Stimulated activated CD4-positive, alpha-beta T cell treated with anti-CD3 and anti-CD28 coated beads, Interleukin-4, amount 100 ng/mL, for 1 hour (primary cell): ENCODE data around the gene BHLHA9.
"Not testable (repeated sequence)": the region's sequence is repeated elsewhere in the genome, so short reads cannot be mapped to it uniquely, and the experiment has no call there.

ENCODE experiments used
- DNase-seq: peaks from one replicate; pipeline ENCODE4 v3.0.0-alpha.2; 2020

Gene BHLHA9

DNA sequence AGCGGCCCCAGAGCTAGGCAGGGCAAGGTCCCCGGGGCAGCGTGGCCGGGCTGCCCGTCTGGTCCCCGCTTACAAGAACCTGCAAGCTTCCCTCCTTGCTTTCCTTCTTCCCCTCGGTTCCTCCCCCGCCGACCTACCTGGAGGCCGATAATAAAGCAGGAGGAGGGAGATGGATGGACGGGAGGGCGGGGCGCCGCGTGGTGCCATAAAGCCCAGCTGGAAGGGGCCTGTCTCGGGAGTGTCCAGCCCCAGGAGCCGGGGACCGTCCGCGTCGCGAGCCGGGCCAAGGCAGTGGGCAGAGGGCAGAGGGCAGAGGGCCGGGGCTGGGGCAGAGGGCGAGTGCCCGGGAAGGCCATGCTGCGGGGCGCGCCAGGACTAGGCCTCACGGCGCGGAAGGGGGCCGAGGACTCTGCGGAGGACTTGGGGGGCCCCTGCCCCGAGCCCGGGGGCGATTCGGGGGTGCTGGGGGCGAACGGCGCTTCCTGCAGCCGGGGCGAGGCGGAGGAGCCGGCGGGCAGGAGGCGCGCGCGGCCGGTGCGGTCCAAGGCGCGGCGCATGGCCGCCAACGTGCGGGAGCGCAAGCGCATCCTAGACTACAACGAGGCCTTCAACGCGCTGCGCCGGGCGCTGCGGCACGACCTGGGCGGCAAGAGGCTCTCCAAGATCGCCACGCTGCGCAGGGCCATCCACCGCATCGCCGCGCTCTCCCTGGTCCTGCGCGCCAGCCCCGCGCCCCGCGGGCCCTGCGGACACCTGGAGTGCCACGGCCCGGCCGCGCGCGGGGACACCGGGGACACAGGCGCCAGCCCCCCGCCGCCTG, at the start of gene BHLHA9:
Gene BHLHA9 (plus strand): TSS at position 235 of the 820 bp plus-strand sequence. CDS start 120 bp downstream, at position 355.
- DNase-seq: no peak

DNA sequence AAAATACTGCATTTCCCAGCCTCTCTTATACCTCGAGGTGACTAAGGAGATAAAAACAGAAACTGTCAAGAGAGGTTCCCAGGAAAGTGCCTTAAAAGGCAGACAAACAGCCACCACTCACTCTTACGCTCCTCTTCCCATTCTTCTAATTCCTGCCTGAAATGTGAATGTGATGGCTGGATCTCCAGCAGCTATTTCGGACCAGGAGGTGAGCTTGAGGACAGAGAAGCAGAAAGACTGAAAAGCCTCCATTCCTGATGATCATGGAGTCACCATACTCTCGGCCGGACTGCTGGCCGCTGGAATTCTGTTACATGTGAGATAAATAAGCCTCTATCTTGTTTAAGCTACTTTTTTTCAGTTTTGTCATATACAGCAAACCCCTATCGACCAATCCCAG, 49.0 kb upstream of the BHLHA9 start:
- no peak for DNase-seq

DNA sequence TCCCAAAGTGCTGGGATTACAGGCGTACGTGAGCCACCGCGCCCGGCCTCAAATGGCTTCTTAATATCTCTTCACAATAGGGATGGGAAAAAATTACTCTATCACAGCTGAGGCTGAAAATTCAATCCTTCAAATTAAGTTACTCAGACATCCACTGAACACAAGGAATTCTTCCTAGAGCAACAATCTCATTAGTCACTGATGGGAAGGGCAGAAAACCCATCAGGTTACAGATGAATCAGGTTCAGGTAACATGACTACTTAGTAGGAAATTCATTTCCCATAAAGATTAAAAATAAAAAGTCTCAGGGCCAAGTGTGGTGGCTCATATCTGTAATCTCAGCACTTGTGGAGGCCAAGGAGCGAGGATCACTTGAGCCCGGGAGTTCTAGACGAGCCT, 47.9 kb upstream of the BHLHA9 start:
- DNase-seq: no peak

- DNase-seq: no peak
Observed at GRCh38 chr17:1223662-1224061, 46.6 kb upstream of the BHLHA9 start.

DNA sequence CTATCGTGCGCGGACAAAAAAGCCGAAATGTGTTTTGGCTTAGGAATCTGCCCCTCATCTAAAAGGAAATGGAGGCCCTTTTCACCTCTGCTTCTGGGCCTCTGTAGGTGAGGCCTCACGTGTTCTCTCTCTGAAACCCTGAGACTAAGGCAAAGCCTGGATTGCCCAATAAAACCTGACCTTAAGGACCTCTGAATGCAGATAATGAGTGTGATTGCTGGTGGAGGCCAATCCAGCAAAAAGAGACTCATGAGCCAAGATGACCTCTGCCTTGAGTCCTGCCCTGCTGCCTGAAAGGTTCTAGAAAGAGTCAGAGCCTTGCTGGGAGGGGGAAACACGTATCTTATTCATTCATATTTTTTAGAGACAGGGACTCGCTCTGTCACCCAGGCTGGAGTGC, 45.9 kb upstream of the BHLHA9 start:
- DNase-seq: no peak

- no peak for DNase-seq
Observed at GRCh38 chr17:1226308-1226707, 43.9 kb upstream of the BHLHA9 start.

GRCh38 chr17:1227365-1227764, 42.9 kb upstream of the BHLHA9 start:
- no peak for DNase-seq

- peak; percentile 7 for DNase-seq
Observed at GRCh38 chr17:1227917-1228780, 42.1 kb upstream of the BHLHA9 start.

- peak; percentile 10 for DNase-seq
Observed at GRCh38 chr17:1228781-1229348, 41.4 kb upstream of the BHLHA9 start.

GRCh38 chr17:1229349-1229899, 40.8 kb upstream of the BHLHA9 start:
- DNase-seq: peak; percentile 36

DNA sequence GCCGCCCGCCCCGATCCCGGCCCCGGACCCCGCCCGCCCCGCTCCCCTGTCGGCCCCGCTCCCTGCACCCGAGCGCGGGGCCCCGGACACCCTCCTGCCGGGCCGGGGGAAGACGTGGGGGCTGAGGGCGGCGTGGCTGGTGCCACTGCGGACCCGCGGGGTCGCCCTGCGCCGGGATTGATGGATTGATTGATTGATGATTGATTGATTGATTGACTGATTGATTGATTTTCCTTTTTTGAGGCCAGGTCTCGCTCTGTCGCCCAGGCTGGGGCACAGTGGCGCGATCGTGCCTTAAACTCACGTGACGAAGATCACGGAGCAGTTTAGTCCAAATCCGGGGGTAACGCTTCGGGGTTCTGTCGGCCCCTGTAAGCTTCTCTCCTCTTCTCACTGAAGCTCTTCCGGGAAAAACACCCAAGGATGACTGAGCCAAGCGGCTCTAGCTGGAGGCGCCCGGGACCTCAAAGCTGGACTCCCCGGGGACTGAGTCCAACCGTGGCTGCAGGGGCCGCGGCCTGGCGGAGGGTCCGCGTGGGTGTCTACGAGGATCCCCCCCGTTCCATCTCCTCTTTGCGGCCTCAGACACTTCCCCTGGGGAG, 40.2 kb upstream of the BHLHA9 start:
- no peak for DNase-seq

DNA sequence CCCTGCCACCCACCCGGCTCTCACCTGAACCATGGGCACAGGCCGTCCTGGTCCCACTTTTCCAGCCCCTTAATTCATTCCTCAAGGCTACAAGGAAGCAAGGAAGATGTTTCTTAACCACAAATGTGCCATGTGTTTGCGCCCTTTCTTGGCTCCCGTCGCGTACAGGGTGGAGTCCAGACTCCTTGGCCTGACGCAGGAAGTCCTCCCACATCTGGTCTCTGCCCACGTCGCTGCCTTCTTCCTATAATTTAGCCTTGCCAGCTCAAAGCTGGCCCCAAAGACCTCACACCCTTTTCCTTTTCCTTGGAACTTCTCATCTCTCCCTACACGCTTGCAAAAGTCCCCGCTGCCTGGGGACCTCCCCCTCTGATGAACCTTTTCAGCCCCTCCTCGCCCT, 38.8 kb upstream of the BHLHA9 start:
- no peak for DNase-seq

DNA sequence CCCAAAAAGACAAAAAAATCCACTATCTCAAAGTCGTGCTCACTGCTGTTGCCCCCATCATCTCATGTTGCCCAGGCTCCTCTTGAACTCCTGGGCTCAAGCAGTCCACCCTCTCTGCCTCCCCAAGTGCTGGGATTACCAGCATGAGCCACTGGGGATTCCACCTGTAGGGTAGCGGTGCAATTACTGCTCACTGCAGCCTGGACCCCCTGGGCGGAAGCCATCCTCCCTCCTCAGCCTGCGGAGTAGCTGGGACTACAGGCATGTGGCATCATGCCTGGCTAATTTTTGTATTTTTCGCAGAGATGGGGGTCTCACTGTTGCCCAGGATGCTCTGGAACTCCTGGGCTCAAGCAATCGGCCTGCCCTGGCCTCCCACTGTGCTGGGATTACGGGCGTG, 37.9 kb upstream of the BHLHA9 start:
- DNase-seq: no peak

DNA sequence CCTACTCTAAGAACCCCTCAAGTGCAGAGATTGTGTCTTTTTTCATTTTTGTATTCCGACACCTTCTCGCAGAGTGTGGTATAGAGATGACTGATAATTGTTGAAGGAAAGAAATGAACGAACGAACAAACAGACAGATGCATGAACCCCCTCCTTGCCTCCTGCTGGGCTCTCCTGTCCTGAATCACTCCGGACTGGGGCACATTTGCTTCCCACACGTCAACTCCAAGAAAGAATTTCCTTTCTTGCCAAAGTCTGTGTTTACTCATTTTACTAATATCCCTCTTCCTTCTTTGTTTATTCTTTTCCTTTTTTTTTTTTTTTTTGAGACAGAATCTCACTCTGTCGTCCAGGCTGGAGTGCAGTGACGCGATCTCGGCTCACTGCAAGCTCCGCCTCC, 37.5 kb upstream of the BHLHA9 start:
- DNase-seq: no peak

DNA sequence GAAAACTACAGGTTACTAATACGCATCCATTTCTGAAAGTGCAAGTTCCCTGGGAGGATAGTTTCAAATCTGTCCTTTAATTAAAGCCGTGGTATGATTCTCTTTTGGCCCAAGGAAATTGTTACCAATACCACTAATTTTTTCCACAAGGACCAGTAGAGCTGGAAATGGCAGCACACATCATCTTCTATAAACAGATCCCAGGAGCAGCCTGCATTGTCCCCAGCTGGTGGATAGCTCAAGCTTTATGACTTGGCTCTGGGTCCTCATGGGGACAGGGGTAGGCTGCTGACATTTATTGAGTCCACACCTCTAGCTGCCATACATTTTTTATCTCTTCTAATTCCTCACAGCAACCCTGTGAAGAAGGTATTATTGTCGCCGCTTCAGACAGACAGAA, 35.8 kb upstream of the BHLHA9 start:
- DNase-seq: no peak

- no peak for DNase-seq
Observed at GRCh38 chr17:1237471-1237870, 32.8 kb upstream of the BHLHA9 start.

DNA sequence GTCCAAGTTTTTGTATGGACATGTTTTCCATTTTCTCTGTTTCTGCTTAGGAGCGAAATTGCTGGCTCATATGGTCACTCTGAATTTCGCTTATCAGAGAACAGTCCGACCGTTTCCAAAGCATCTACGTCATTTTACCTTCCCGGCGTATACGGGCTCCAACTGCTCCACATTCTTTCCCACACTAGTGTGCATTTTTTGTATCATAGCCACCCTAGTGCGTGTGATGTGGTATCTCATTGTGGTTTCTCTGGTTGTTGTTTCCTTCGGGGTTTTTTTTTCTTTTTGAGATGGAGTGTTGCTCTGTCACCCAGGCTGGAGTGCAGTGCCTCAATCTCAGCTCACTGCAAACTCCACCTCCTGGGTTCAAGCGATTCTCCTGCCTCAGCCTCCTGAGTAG, 31.0 kb upstream of the BHLHA9 start:
- no peak for DNase-seq

DNA sequence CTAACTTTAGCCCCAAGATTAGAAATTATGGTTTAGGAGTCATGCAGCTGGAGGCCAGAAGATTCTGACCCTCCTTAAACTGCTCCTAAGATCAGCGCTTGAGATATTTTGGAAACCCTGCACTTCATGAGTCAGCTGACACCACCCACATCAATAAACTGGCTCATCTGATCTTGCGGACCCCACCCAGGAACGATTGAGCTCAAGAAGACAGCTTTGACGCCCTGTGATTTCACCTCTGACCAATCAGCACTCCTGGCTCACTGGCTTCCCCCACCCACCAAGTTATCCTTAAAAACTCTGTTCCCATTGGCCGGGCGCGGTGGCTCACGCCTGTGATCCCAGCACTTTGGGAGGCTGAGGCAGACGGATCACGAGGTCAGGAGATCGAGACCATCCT, 29.8 kb upstream of the BHLHA9 start:
- not testable (repeated sequence) for DNase-seq

GRCh38 chr17:1241929-1242328, 28.3 kb upstream of the BHLHA9 start:
- DNase-seq: no peak

DNA sequence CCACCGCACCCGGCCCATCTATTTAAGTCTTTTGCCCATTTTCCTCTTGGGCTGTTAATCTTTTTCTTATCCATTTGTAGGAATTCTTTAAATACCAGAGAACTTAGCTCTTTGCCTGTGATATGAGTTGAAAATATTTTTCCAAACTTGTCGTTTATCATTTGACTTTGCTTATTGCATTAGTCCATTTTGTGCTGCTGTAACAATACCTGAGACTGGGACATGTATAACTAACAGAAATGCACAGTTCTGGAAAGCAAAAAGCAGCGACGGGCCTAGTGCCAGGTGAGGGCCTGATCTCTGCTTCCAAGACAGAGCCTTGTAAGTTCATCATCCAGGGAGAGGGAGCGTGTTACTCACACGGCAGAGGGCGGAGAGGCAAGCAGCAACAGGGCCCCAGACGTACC, 25.6 kb upstream of the BHLHA9 start:
- no peak for DNase-seq

DNA sequence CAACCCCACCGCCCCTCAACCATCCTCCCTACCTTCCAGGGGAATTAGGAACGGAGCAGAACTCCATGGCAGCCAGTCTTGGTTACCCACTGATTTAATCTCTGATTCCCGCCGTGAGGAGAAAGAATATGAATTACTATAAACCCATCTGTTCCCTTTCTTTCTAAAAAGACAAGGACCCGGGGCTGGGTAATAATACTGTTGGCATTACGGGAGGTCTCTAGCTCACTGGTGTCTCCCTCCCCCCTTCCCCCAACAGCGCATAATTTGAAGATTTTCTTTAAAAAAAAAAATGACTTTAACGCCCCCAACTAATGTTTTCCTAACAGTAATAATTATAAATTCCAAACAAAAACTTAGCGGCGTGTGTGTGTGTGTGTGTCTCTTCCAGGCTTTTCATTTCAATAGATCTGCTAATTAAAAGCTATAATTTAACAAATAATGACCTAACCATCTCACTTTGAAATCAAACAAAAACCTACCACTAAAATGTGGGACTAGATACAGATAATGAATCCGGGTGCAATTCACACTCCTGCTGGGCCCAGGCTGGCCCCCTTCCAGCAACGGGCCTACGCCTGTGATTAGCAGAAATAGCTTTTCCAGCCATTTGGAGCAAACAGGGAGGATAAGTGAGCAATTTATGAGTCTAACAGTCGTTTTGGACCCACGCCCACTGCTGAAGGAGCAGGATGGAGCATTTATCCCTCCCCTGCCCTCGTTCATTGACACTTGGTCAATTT, 18.2 kb upstream of the BHLHA9 start:
- DNase-seq: no peak

- no peak for DNase-seq
Observed at GRCh38 chr17:1255041-1255440, 15.2 kb upstream of the BHLHA9 start.
